ENCODE data around the gene ZNF408. TPM values are rescaled to one million over a fixed set of nuclear protein-coding genes. Genes with fewer than 3 reads are reported as not detected.
A peak's percentile ranks its signal among the peaks of the same experiment; 100 is the strongest.

The ZNF408 gene
- total and polyA plus RNA-seq, 2 of the 13 experiments (the other 11 are each of a cell fraction or from before 2014, with no cell fraction given): 11.2 to 12.5 TPM

DNA sequence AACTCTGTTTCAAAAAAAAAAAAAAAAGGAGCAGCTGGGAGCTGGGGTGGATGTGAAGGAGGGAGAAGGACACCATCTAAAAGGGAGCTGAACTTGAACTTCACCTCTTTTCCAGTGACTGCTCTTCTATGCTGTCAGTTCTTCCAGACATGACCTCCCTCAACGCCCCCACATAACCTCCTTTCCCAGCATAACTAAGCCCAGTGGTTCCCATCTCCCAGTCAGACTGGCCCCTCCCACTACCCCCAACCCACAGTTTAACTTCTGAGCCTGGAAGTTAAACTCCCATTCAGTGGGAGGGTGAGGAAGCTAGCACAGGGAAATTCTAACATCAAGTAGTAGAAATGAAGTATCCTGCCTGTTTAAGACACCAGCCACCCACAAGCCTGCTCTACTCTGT is 2.2 kb upstream of the ZNF408 start:
- H3K9ac ChIP-seq (ENCODE audit: insufficient read depth, low read depth, low read length): peak overlapping the region; percentile 4; the same call in 1 of the 2 replicates
- no peak overlapping the region for H3K27ac ChIP-seq (ENCODE audit: extremely low read length, insufficient read depth, low read length)
- H4K20me1 ChIP-seq (ENCODE audit: insufficient read depth, low read length): no peaks in the 10 kb centered on the region
- intact Hi-C loops (cut with micrococcal nuclease; ENCODE audit: unreplicated experiment) (no loop called here), in situ Hi-C loops (cut with HindIII; ENCODE audit: extremely low pct_ligation_motif_present, low pct_unique_long_range_greater_than_20kb) (no loop called here)
- WGBS (ENCODE audit: low lambda C conversion rate): 67% methylated on average over 1 of the region's 1 CpG
- ChIA-PET CTCF (ENCODE audit: low intra/inter-chr PET ratio, low total read pairs) (no interaction called here), POLR2A (interaction anchor here (1.1 to 11.5 kb wide), 3 partner anchors 20 to 29 kb away, joined by 3 to 272 read pairs (median 3); partner anchors contain the start of gene F2)
- H3K4me2 ChIP-seq (ENCODE audit: low read depth, low read length): peak overlapping the region; percentile 67
- no peak for TF ChIP-seq ZNF138 (CRISPR knock-in tag; IDR thresholded peaks at IDR 0.05; ENCODE audit: low read depth)
- no peak for TF ChIP-seq ZNF274 (CRISPR knock-in tag; IDR thresholded peaks at IDR 0.05)
- peak; percentile 67 for TF ChIP-seq RARA (CRISPR knock-in tag; IDR thresholded peaks at IDR 0.05)
- TF ChIP-seq ZNF34 (CRISPR knock-in tag; IDR thresholded peaks at IDR 0.05; ENCODE audit: borderline replicate concordance): no peak
- TF ChIP-seq BRCA1 (CRISPR knock-in tag; IDR thresholded peaks at IDR 0.05): no peak
- no peak for TF ChIP-seq ZNF616 (CRISPR knock-in tag; IDR thresholded peaks at IDR 0.05; ENCODE audit: low read depth)
- TF ChIP-seq ZNF207 (IDR thresholded peaks at IDR 0.05; ENCODE audit: borderline replicate concordance): no peak
- TF ChIP-seq ZBTB42 (CRISPR knock-in tag; IDR thresholded peaks at IDR 0.05): no peak
- 0 out of 2 replicates have a peak, but pooled peaks have one; percentile 24 for TF ChIP-seq ZNF362 (CRISPR knock-in tag; IDR thresholded peaks at IDR 0.05; ENCODE audit: borderline replicate concordance)
- TF ChIP-seq MTF1 (CRISPR knock-in tag; IDR thresholded peaks at IDR 0.05): no peak
- TF ChIP-seq RARG (CRISPR knock-in tag; IDR thresholded peaks at IDR 0.05; ENCODE audit: low read depth): no peak
- TF ChIP-seq, protein P1, sequence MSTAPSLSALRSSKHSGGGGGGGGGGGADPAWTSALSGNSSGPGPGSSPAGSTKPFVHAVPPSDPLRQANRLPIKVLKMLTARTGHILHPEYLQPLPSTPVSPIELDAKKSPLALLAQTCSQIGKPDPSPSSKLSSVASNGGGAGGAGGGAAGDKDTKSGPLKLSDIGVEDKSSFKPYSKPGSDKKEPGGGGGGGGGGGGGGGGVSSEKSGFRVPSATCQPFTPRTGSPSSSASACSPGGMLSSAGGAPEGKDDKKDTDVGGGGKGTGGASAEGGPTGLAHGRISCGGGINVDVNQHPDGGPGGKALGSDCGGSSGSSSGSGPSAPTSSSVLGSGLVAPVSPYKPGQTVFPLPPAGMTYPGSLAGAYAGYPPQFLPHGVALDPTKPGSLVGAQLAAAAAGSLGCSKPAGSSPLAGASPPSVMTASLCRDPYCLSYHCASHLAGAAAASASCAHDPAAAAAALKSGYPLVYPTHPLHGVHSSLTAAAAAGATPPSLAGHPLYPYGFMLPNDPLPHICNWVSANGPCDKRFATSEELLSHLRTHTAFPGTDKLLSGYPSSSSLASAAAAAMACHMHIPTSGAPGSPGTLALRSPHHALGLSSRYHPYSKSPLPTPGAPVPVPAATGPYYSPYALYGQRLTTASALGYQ (CRISPR knock-in tag; IDR thresholded peaks at IDR 0.05): no peak
- peak; percentile 21; the same call in 1 of the 2 replicates for TF ChIP-seq THRA (CRISPR knock-in tag; IDR thresholded peaks at IDR 0.05; ENCODE audit: borderline replicate concordance)
- 0 out of 2 replicates have a peak, but pooled peaks have one; percentile 18 for TF ChIP-seq ARID4A (CRISPR knock-in tag; IDR thresholded peaks at IDR 0.05; ENCODE audit: borderline replicate concordance)
- H3K4me3 ChIP-seq (replicated peaks in 1 of 3; ENCODE audit: insufficient read depth in 1 of 3, low read depth in 2 of 3, low read length in 3 of 3): no peak overlapping the region
- H3K36me3 ChIP-seq (replicated peaks in 1 of 2; ENCODE audit: control insufficient read depth in 1 of 2, insufficient read depth in 2 of 2, low read length in 2 of 2): peaks cover 10 to 24% of the 10 kb centered on the region in 2 experiments
- no peak overlapping the region for H2AFZ ChIP-seq (ENCODE audit: low read length)
- FAIRE-seq: no peak
- no peak for DNase-seq (ENCODE audit: low spot score)
- no peak for ATAC-seq
- no TSS peak for BruUV-seq (replicated peaks)
- no peaks in the 10 kb centered on the region for H3K9me3 ChIP-seq (ENCODE audit: low read length)
- H3K79me2 ChIP-seq (ENCODE audit: insufficient read depth, low read length): peaks cover 44% of the 10 kb centered on the region
- no peaks in the 10 kb centered on the region; a peak in 1 of 5 replicates for H3K27me3 ChIP-seq (ENCODE audit: control insufficient read depth in 1 of 2, insufficient read depth in 2 of 2, low read length in 2 of 2)
- peaks cover 78% of the 10 kb centered on the region for H3K4me1 ChIP-seq (ENCODE audit: insufficient read depth, low read length)
